ENCODE data around the gene C16orf89.

The C16orf89 gene

DNA sequence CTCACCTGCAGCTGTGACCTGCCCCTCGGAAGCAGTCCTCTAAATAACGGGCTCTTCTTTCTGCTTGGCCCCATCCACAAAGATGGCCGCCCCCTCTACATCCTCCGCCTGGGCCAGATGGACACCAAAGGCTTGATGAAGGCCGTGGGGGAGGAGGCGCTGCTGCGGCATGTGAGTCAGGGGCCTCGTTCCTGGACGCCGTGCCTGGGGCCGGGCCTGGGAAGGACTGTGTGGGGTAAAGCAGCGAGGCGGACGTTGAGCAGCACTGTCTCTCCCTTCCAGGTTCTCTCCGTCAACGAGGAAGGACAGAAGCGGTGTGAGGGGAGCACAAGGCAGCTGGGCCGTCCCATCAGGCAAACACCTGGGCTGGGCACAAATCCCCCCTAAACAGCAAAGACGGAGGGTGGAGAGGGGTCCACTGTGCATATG, 65.2 kb downstream of the C16orf89 start:
- no peak overlapping the region for H3K4me3 ChIP-seq
- TF ChIP-seq, protein P1, sequence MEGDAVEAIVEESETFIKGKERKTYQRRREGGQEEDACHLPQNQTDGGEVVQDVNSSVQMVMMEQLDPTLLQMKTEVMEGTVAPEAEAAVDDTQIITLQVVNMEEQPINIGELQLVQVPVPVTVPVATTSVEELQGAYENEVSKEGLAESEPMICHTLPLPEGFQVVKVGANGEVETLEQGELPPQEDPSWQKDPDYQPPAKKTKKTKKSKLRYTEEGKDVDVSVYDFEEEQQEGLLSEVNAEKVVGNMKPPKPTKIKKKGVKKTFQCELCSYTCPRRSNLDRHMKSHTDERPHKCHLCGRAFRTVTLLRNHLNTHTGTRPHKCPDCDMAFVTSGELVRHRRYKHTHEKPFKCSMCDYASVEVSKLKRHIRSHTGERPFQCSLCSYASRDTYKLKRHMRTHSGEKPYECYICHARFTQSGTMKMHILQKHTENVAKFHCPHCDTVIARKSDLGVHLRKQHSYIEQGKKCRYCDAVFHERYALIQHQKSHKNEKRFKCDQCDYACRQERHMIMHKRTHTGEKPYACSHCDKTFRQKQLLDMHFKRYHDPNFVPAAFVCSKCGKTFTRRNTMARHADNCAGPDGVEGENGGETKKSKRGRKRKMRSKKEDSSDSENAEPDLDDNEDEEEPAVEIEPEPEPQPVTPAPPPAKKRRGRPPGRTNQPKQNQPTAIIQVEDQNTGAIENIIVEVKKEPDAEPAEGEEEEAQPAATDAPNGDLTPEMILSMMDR (IDR thresholded peaks at IDR 0.05): no peak
- no peak overlapping the region for H3K27ac ChIP-seq
- no peak for DNase-seq (ENCODE audit: low spot score)

DNA sequence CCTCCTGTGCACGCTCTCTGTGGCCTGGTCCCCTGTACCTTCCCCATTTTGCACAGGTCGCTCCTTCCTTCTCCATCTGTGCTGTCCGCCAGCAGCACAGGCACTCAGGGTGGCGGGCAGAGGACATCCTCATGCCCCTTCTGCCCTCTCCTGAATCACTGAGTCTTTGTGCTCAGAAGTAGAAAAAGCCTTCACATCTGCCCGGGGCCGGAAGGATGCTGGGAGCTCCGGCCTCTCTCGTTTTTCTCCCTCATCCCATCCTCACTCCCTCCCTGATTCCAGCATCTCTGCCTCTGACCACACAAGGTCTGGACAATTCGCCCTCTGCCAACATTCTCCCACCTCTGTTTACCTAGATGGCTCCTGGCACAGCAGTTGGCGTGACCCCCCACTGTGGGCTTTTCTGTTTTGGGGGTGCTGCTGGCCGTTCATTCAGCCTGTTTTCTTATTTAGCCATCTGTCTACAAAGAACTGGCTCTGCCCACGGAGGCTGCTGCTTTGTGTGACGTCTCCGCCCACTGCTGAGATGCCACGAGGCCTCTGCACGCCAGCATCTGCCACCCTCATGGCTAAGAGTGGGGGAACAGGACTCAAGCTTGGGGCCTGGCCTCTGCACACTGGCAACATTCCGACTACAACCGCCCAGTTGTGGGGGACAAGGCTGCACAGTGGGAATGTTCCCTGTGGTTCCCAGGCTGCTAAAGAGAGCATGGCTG, 70.9 kb downstream of the C16orf89 start:
- DNase-seq (ENCODE audit: low spot score): no peak
- Histone ChIP-seq H3K27ac (no peak overlapping the region), H3K4me3 (no peak overlapping the region)
- TF ChIP-seq, protein P1 (IDR thresholded peaks at IDR 0.05): no peak

Data from coronary artery (tissue), 2 donors.